Smooth muscle cell (in vitro differentiated cells): ENCODE data around the gene STMND1. TPM values are rescaled to one million over a fixed set of nuclear protein-coding genes. Genes with fewer than 3 reads are reported as not detected.

ENCODE experiments used
- DNase-seq: peaks from one replicate; lab custom pipeline; 2025; ENCODE audit not compliant: unreplicated experiment; lab: John Stamatoyannopoulos, UW
- H2AFZ ChIP-seq: fragments of 200-600 bp; sonication (generic); 2 replicates; pipeline ENCODE4 v1.6.0; 2016; ENCODE audit warnings: antibody characterized with exemption, low read depth, mild to moderate bottlenecking
- H3F3A ChIP-seq: fragments of 200-600 bp; sonication (generic); 2 replicates; pipeline ENCODE4 v1.6.0; 2017; ENCODE audit warnings: antibody characterized with exemption, low read depth
- H3K27ac ChIP-seq: fragments of 200-600 bp; sonication (generic); 2 replicates; pipeline ENCODE4 v1.5.1; 2016; ENCODE audit warnings: low read depth, mild to moderate bottlenecking
- H3K27me3 ChIP-seq: fragments of 200-600 bp; sonication (generic); 2 replicates; pipeline ENCODE4 v1.6.1; 2016; ENCODE audit warnings: low read depth, mild to moderate bottlenecking
- H3K36me3 ChIP-seq: fragments of 200-600 bp; sonication (generic); 2 replicates; pipeline ENCODE4 v1.5.1; 2016; ENCODE audit warnings: low read depth
- H3K4me1 ChIP-seq: fragments of 200-600 bp; sonication (generic); 2 replicates; pipeline ENCODE4 v1.5.1; 2016; ENCODE audit warnings: low read depth
- H3K4me2 ChIP-seq: fragments of 200-600 bp; sonication (generic); 2 replicates; pipeline ENCODE4 v1.6.0; 2016; ENCODE audit warnings: mild to moderate bottlenecking
- H3K4me3 ChIP-seq: fragments of 200-600 bp; sonication (generic); 2 replicates; pipeline ENCODE4 v1.5.1; 2016; ENCODE audit warnings: mild to moderate bottlenecking
- H3K79me2 ChIP-seq: fragments of 200-600 bp; sonication (generic); 2 replicates; pipeline ENCODE4 v1.6.0; 2016; ENCODE audit warnings: low read depth, mild to moderate bottlenecking
- H3K9ac ChIP-seq: fragments of 200-600 bp; sonication (generic); 2 replicates; pipeline ENCODE4 v1.6.0; 2016; ENCODE audit warnings: low read depth
- H3K9me3 ChIP-seq: fragments of 200-600 bp; sonication (generic); replicated peaks from 2 replicates; pipeline ENCODE4 v1.5.1; 2016; ENCODE audit warnings: low read depth
- H4K20me1 ChIP-seq: fragments of 200-600 bp; sonication (generic); 2 replicates; pipeline ENCODE4 v1.6.0; 2016; ENCODE audit warnings: low read depth
- WGBS: methylation state at CpG from one replicate; pipeline ENCODE4 v1.1.7; 2016; ENCODE audit warnings: low lambda C conversion rate; 5-methylcytosine and 5-hydroxymethylcytosine counted together
- polyA plus RNA-seq: library from polyadenylated mRNA; unstranded; fragments of >200 nt; fragmentation: Nextera tagmentation; extraction: Ambion mirVana; gene quantifications from 2 replicates; pipeline ENCODE4 v1.2.1, GENCODE V29; 2016
- total RNA-seq: library from RNA; depleted of rRNA; stranded (reverse); fragments of >200 nt; gene quantifications from 2 replicates; pipeline ENCODE4 v1.2.3, GENCODE V29; 2014
- TF ChIP-seq, protein P1 (sequence below): fragments of 200-600 bp; sonication (generic); IDR thresholded peaks from 2 replicates; pipeline ENCODE4 v1.5.1; 2017; ENCODE audit warnings: borderline replicate concordance, mild to moderate bottlenecking, antibody characterized with exemption; ENCODE audit not compliant: insufficient read depth, poor library complexity, severe bottlenecking

The STMND1 gene
- total and polyA plus RNA-seq, 2 experiments from 2014 or later = not detected

DNA sequence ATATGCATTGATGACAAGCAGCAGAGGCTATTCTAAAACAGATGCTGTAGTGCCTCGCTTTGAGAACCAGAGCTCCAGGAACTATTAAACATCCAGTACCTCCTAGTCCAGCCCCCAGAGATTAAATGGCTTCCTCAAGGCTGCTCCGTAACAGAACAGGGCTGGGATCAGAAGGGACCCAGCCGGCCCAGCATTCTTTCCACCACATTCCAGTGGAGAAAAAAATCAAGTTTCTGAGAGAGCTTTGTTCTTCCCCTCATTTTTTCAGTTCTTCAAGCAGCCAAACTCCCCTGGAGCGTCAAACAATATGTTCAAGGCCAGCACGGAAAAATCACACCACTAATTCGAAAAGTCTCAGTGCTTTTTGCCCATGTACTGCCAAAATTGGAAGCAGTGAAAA lies 5.8 kb upstream of the STMND1 start:
- no peaks in the 10 kb centered on the region for H4K20me1 ChIP-seq
- H3K4me3 ChIP-seq = no peak overlapping the region
- H3K9me3 ChIP-seq = no peaks in the 10 kb centered on the region
- H3F3A ChIP-seq = peaks cover 14% of the 10 kb centered on the region
- peaks cover 4% of the 10 kb centered on the region for H3K4me1 ChIP-seq
- no peak for DNase-seq
- peak overlapping the region; percentile 19 for H2AFZ ChIP-seq
- no peaks in the 10 kb centered on the region for H3K79me2 ChIP-seq
- H3K9ac ChIP-seq = no peak overlapping the region
- H3K27me3 ChIP-seq = peaks cover 5% of the 10 kb centered on the region
- H3K4me2 ChIP-seq = peak overlapping the region; percentile 27
- no peaks in the 10 kb centered on the region for H3K36me3 ChIP-seq
- TF ChIP-seq, protein P1, sequence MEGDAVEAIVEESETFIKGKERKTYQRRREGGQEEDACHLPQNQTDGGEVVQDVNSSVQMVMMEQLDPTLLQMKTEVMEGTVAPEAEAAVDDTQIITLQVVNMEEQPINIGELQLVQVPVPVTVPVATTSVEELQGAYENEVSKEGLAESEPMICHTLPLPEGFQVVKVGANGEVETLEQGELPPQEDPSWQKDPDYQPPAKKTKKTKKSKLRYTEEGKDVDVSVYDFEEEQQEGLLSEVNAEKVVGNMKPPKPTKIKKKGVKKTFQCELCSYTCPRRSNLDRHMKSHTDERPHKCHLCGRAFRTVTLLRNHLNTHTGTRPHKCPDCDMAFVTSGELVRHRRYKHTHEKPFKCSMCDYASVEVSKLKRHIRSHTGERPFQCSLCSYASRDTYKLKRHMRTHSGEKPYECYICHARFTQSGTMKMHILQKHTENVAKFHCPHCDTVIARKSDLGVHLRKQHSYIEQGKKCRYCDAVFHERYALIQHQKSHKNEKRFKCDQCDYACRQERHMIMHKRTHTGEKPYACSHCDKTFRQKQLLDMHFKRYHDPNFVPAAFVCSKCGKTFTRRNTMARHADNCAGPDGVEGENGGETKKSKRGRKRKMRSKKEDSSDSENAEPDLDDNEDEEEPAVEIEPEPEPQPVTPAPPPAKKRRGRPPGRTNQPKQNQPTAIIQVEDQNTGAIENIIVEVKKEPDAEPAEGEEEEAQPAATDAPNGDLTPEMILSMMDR = no peak
- 37% methylated on average over 6 of the region's 6 CpGs for WGBS
- H3K27ac ChIP-seq = peak overlapping the region; percentile 22

DNA sequence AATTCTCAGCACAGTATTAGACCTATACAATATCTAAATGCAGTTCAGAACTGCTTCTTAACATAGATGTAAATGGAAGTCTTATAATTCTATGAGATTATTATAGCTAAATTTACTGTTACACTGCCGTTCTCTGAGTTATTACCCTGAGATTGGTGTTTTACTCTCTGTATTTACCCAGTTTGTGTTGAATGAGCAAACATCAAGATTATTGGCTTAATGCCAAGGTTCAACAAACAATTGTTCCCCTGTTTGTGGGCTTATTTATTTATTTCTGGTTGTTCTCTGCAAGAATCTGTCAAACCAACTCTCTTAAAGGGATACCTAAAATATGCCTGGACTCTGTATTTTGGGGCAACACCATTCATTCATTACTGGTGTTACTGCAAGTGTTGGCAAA lies 5.2 kb upstream of the STMND1 start:
- Histone ChIP-seq H3K27ac (peak overlapping the region; percentile 22), H4K20me1 (no peaks in the 10 kb centered on the region), H3K4me3 (no peak overlapping the region), H3K4me2 (peak overlapping the region; percentile 27), H2AFZ (peak overlapping the region; percentile 19), H3K36me3 (no peaks in the 10 kb centered on the region), H3K9ac (no peak overlapping the region), H3K27me3 (peaks cover 11% of the 10 kb centered on the region), H3K79me2 (no peaks in the 10 kb centered on the region), H3F3A (peaks cover 14% of the 10 kb centered on the region), H3K4me1 (peaks cover 8% of the 10 kb centered on the region), H3K9me3 (no peaks in the 10 kb centered on the region)
- DNase-seq = no peak
- 64% methylated on average over 1 of the region's 1 CpG for WGBS
- TF ChIP-seq, protein P1 = no peak

DNA sequence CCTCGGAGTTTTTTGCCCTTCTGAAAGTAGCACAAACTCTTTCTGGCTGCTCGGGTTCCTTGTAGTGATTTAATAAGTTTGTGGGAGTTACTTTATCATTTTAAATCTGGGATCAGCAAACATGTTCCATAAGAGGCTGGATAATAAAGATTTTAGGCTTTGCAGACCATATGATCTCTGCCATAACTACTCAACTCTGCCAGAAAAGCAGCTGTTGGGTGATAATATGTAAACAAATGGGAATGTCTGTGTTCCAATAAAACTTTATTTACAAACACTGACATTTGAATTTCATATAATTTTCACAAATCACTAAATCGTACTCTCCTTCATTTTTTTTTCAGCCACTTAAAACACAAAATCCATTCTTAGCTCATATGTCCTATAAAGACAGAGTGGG lies 3.9 kb upstream of the STMND1 start:
- Histone ChIP-seq H3K79me2 (no peaks in the 10 kb centered on the region), H3K27ac (peak overlapping the region; percentile 2), H2AFZ (no peak overlapping the region), H3K27me3 (peaks cover 24% of the 10 kb centered on the region), H3K4me1 (peaks cover 14% of the 10 kb centered on the region), H3K9ac (no peak overlapping the region), H4K20me1 (no peaks in the 10 kb centered on the region), H3K36me3 (no peaks in the 10 kb centered on the region), H3F3A (peaks cover 14% of the 10 kb centered on the region), H3K4me2 (no peak overlapping the region), H3K9me3 (no peaks in the 10 kb centered on the region), H3K4me3 (no peak overlapping the region)
- no peak for DNase-seq
- WGBS = 41% methylated on average over 3 of the region's 3 CpGs
- TF ChIP-seq, protein P1 = no peak

DNA sequence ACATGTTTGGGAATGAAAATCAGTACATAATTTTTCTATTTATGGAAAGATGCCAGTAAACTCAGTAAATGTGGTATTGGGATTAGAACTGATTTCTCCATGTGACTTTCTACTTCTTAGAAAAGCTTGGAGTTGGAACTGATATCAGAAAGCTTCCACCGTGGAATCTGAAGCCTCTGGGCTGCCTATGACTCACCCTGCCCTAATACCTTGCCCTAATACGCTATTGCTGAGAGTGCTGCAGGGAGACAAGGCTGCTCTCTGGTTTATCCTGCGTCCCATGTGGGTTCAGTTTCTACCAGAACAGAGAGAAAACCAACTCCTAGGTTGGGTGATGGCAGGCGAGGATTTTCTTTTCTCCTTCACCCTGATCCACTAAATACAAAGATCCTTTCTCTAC lies 3.3 kb upstream of the STMND1 start:
- H3K9me3 ChIP-seq = no peaks in the 10 kb centered on the region
- H3K27me3 ChIP-seq = peaks cover 28% of the 10 kb centered on the region
- peak overlapping the region; percentile 20 for H3K4me2 ChIP-seq
- peak overlapping the region; percentile 2 for H3K27ac ChIP-seq
- H3K9ac ChIP-seq = no peak overlapping the region
- DNase-seq = no peak
- no peak overlapping the region for H3K4me3 ChIP-seq
- TF ChIP-seq, protein P1 = no peak
- H3F3A ChIP-seq = peaks cover 14% of the 10 kb centered on the region
- no peaks in the 10 kb centered on the region for H4K20me1 ChIP-seq
- H3K36me3 ChIP-seq = no peaks in the 10 kb centered on the region
- H3K79me2 ChIP-seq = no peaks in the 10 kb centered on the region
- peaks cover 14% of the 10 kb centered on the region for H3K4me1 ChIP-seq
- 10% methylated on average over 4 of the region's 4 CpGs for WGBS
- H2AFZ ChIP-seq = no peak overlapping the region
